UCSD-AML1 (cell line): ENCODE results near the gene CPZ.
A peak's percentile ranks its signal among the peaks of the same experiment; 100 is the strongest.

Experiments
- DNase-seq: peaks from one replicate; lab custom pipeline; 2025; ENCODE audit not compliant: unreplicated experiment; lab: John Stamatoyannopoulos, UW

The CPZ gene

DNA sequence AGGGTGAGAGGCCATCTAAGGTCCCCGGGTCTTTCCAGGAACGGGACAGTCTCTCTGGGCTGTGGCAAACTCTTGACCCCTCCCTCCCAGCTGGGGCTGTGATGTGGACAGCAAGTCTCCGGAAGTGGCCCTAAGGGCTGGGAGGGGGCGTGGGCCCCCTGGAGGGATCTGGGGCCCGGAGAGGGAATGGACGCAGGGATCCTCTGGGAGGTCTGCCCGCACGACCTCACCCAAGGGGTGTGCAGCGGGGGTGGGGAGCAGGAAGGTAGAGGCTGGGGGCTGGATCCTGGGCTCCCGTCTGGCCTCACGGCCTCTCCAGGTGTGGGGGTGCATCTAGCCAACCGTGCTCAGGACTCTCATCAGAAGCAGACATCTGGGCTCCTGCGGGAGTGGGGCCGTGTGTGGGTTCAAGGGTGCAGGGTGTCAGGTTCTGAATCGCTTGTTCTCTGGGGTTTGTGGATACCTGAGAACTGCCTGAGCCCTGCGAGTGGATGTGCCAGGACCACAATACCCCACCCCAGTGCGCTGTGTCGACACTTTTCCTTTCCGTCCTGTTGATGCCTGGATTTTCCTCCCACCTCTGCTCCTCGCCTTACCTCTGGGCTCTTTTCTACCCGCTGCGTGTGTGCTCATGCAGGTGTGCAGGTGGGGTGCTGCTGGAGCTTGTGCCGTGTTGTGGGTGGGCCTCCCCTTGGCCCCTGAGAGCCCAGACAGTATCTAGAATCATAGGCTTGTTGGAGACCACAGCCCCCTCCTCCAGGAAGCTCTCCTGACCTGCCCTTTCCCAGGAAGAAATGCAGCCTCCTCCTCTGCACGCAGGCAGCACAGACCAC, 915 bp downstream of the CPZ start:
- DNase-seq = no peak

DNA sequence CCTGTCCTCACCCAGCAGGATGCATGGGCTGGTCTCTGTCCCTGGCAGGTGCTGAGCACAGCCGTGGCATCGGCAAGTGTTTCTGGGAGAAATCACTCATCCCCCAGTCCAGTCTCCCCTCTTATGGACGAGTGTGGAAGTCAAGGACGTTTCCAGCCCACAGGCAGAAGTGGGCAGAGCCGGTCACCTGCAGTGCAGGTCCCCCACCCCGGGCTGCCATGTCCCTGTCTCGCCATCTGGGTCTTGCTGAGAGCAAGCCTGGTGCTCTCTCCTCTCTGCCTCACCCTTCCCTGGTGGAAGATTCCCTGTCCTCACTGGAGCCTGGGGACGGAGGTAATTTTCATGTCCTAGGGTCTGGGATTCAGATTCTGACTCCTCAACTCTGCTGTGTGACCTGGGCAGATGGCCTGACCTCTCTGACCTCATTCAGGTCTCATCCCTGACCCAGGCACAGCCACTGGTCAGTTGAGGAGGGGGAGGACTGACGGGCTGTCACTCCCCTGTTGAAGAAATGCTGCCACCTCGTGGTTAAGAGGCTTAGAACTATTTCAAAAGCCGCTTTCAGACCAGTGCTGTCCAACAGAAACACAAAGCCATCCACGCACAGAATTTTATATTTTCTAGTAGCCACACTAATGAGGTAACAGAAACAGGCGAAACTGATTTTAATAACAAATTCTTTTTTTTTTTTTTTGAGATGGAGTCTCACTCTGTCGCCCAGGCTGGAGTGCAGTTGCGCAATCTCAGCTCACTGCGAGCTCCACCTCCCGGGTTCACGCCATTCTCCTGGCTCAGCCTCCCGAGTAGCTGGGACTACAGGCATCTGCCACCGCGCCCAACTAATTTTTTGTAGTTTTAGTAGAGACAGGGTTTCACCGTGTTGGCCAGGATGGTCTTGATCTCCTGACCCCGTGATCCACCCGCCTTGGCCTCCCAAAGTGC, 1.8 kb downstream of the CPZ start:
- DNase-seq = peak; percentile 31

- no peak for DNase-seq
These were observed 2.9 kb downstream of the CPZ start for GRCh38 chr4:8595237-8596087.

DNA sequence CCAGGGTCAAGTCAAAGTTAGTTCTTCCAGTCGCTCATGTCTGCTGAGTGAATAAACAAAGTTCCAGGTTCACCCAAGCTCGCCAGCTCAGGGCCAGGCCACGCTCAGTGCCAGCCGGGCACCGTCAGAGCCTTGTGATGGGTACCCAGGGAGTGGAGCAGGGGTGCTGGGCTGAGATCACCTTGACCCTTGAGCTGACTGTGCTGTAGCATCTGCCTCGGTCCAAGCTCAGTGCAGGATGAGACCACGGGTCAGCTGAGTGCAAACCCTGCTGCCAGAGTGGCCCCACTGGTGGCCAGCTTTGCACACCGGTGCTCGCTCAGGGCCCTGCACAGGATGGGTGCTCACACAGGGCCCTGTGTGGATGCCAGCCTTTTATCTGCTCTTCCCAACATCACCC, 4.3 kb downstream of the CPZ start:
- no peak for DNase-seq

GRCh38 chr4:8597319-8597718, 4.8 kb downstream of the CPZ start:
- no peak for DNase-seq

DNA sequence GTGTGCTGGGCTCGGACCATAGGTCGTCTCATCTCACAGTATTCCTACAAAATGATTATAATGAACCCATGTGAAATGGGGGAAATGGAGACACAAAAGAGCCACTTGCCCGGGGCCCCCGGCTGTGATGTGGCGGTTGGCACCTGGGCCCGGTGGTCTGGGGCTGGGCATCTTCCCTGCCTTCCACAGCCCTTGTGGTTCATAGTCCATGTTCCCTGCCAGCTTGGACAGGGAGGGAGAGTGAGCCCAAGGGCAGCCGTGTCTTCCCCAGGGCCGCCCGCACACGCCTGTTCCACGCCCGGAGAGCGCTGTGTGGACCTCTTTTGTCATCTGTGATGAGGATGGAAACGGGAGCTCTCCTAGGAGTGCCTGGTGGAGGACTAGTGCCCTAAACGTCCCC, 5.2 kb downstream of the CPZ start:
- no peak for DNase-seq

DNA sequence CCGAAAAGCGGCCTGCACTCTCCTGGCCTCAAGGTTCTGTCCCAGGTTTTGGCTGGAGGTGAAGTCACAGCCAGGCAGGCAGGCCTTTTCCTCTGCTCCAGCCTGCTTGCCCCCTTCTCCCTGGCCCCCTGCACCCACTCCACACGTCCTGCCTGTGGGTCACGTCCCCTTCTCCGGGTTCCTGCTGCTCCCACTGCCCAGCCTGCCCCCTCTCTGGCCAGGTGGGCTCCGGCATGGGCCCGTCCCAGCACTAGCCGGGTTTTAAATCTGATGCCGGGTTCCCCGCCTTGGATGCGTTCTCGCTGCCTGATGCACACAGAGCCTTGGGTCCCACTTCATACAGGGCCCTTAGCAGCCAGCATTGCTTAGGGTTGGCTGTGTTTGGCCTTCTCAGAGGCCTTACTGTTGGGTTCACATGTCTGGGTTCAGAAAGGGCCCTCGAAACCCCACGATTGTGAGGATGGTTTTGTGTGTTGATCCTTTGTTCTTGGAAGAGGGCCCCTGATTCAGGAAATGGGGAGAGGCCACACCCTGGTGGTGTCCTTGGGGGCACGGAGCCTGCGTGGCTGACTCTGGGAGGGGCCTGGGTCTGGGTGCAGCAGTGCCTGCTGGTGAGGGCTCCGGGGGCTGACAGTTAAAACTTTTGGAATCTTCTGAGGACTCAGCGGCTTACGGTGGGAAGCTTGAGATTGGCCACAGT, 6.0 kb downstream of the CPZ start:
- no peak for DNase-seq

DNA sequence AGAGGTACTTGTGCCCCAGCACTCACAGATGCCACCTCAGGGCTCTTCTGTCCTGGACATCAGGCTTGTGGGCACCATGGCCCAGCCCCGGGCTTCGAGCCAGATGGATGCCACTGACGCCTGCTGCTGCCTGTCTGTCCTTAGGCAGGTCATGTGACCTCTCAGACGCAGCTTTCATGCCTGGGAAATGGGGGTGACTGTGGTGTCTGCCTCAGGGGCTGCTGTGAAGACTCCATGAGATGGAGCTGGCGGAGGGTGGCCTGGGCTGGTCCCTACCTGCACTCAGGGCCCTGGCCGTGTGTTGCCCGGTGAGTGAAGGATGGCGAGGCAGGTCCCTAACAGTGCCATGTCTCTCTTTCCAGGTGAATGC, 6.5 kb downstream of the CPZ start:
- DNase-seq = no peak

GRCh38 chr4:8599657-8600056, 7.1 kb downstream of the CPZ start:
- peak; percentile 74 for DNase-seq

GRCh38 chr4:8600266-8600665, 7.7 kb downstream of the CPZ start:
- DNase-seq = no peak

- no peak for DNase-seq
These were observed 8.1 kb downstream of the CPZ start for GRCh38 chr4:8600686-8601085.

- no peak for DNase-seq
These were observed 8.5 kb downstream of the CPZ start for GRCh38 chr4:8601086-8601485.

DNA sequence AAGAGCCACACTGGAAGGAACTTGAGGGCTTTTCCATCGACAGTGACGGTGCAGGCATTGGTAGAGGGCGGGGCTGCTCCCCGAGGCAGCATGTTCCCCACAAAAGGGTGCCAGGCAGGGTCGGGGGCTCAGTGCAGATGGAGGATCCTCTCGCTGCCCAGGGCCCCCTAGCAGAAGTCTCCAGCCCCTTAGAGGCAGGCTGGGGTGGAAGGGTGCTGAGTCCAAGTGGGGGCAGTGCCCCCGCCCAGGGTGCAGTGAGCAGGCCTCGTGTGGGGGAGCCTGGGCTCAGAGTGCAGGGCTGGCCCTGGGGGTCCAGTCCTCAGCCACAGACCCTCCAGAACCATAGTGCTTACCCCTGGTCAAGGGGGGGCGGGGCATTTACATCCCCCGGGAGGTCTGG, 9.0 kb downstream of the CPZ start:
- DNase-seq = no peak

- DNase-seq = peak; percentile 86
These were observed 10.3 kb downstream of the CPZ start for GRCh38 chr4:8602686-8603430.

DNA sequence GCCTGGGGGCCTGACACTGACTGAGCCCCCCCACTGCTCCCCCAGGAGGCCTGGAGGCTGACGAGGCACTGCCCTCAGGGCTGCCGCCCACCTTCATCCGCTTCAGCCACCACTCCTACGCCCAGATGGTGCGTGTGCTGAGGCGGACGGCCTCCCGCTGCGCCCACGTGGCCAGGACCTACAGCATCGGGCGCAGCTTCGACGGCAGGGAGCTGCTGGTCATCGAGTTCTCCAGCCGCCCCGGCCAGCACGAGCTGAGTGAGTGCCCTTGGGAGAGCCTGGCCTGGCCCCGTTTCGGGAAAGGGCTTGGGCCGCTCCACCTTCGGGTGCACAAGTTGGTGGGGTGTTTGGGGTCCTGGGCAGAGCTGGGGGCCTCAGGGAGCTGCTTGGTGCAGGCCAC, 11.4 kb downstream of the CPZ start:
- DNase-seq = no peak

DNA sequence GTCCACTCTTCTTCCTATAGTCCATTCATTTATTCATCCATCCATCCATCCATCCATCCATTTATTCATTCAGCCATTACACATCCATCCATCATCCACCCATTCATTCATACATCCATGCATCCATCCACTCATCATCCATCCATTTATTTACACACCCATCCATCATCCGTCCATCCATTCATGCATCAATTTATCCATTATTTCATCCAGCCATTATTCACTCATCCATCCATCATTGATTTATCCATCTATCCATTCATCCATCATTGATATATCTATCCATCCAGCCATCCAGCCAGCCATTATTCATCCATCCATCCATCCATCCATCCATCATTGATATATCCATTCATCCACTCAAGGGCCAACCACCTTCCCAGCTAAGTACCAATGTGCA, 12.7 kb downstream of the CPZ start:
- no peak for DNase-seq

- DNase-seq = no peak
These were observed 13.9 kb downstream of the CPZ start for GRCh38 chr4:8606476-8606875.

DNA sequence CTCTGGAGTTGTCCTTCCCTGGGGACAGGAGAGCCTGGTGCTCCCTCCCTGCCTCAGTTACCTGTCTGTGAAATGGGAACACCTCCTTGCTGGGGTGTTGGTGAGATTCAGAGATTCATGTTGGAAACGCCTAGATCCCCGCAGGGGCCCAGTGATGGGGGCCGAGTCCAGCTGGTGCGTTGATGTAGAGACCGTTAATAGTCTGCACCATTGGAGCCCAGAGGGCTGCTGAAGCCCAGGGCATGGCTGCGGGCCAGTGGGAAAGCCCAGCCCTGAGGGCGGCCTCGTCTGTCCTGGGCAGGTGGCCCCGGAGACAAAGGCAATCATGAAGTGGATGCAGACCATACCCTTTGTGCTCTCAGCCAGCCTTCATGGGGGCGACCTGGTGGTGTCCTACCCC, 14.4 kb downstream of the CPZ start:
- no peak for DNase-seq

- peak; percentile 56 for DNase-seq
These were observed 15.3 kb downstream of the CPZ start for GRCh38 chr4:8607603-8608481.
